Measurements from ENCODE around the gene CCDC83. TPM values are rescaled to one million over a fixed set of nuclear protein-coding genes. Genes with fewer than 3 reads are reported as not detected.

Gene CCDC83
- total and polyA plus RNA-seq, 9 of the 15 experiments (the other 6 are each of a cell fraction or from before 2014, with no cell fraction given): not detected

GRCh38 chr11:85903406-85903805 lies 48.2 kb downstream of the CCDC83 start:
- no peak for TF ChIP-seq TFAM (CRISPR knock-in tag; conservative IDR thresholded peaks at IDR 0.05)
- BruUV-seq (replicated peaks): no TSS peak
- no peak for DNase-seq (ENCODE audit: extremely low read depth in 1 of 4, low spot score in 3 of 4)

GRCh38 chr11:85903811-85904210 lies 48.6 kb downstream of the CCDC83 start:
- Histone ChIP-seq H3K9me3 (replicated peaks; ENCODE audit: control insufficient read depth, insufficient read depth, low read depth, low read length) (no peaks in the 10 kb centered on the region), H3K4me1 (replicated peaks in 1 of 2; ENCODE audit: control insufficient read depth in 2 of 2, insufficient read depth in 2 of 2, low read length in 2 of 2) (no peaks in the 10 kb centered on the region), H3K9me1 (ENCODE audit: control insufficient read depth, insufficient read depth, low read length) (no peaks in the 10 kb centered on the region), H3K4me3 (no peak overlapping the region), H3K27me3 (ENCODE audit: control insufficient read depth in 2 of 2, insufficient read depth in 2 of 2, low read length in 2 of 2) (peaks cover 0 to 3% of the 10 kb centered on the region in 2 experiments; a peak in 2 of 5 replicates), H3K9ac (ENCODE audit: insufficient read depth in 1 of 2, low read depth in 2 of 2, low read length in 2 of 2) (no peak overlapping the region), H3K36me3 (ENCODE audit: control insufficient read depth, insufficient read depth, low read length) (no peaks in the 10 kb centered on the region), H2AFZ (ENCODE audit: low read depth, low read length) (no peak overlapping the region), H3K27ac (ENCODE audit: extremely low read depth, low read depth, low read length) (no peak overlapping the region), H3K79me2 (ENCODE audit: control insufficient read depth, insufficient read depth, low read length) (no peaks in the 10 kb centered on the region), H4K20me1 (replicated peaks; ENCODE audit: control insufficient read depth, insufficient read depth, low read length) (no peaks in the 10 kb centered on the region), H3K4me2 (ENCODE audit: insufficient read depth, low read length) (no peak overlapping the region)
- ChIA-PET CTCF (ENCODE audit: low intra/inter-chr PET ratio) (no interaction called here), POLR2A (no interaction called here)
- WGBS (ENCODE audit: insufficient coverage, low coverage, missing lambda C conversion rate): 12% methylated on average over 3 of the region's 3 CpGs
- in situ Hi-C loops (cut with MboI): no loop called here
- ATAC-seq (no peak), FAIRE-seq (no peak), DNase-seq (ENCODE audit: extremely low read depth in 1 of 4, low spot score in 3 of 4) (no peak)
- BruUV-seq (replicated peaks): no TSS peak
- intact Hi-C loops (cut with micrococcal nuclease): no loop called here
- TF ChIP-seq MAX (CRISPR knock-in tag; IDR thresholded peaks at IDR 0.05) (no peak), KLF10 (CRISPR knock-in tag; IDR thresholded peaks at IDR 0.05) (no peak), RFX1 (IDR thresholded peaks at IDR 0.05) (no peak), ASH1L (IDR thresholded peaks at IDR 0.05; ENCODE audit: borderline replicate concordance, low read depth, partially characterized antibody) (no peak), SPI1 (IDR thresholded peaks at IDR 0.05; ENCODE audit: borderline replicate concordance, low read depth, low read length) (no peak), DEAF1 (CRISPR knock-in tag; IDR thresholded peaks at IDR 0.05) (no peak), FUS (optimal IDR thresholded peaks at IDR 0.05; ENCODE audit: low read depth, low read length) (no peak), HINFP (tag; conservative IDR thresholded peaks at IDR 0.05; ENCODE audit: low read depth) (no peak), EHMT2 (IDR thresholded peaks at IDR 0.05) (no peak)

More at GRCh38 chr11:85903406-85903805, 48.2 kb downstream of the CCDC83 start:
- FAIRE-seq (no peak), ATAC-seq (no peak)
- H4K20me1 ChIP-seq (replicated peaks; ENCODE audit: control insufficient read depth, insufficient read depth, low read length): no peaks in the 10 kb centered on the region
- H3K36me3 ChIP-seq (ENCODE audit: control insufficient read depth, insufficient read depth, low read length): no peaks in the 10 kb centered on the region
- H3K9me1 ChIP-seq (ENCODE audit: control insufficient read depth, insufficient read depth, low read length): no peaks in the 10 kb centered on the region
- no peak overlapping the region for H3K4me3 ChIP-seq
- H3K9ac ChIP-seq (ENCODE audit: insufficient read depth in 1 of 2, low read depth in 2 of 2, low read length in 2 of 2): no peak overlapping the region
- H3K27ac ChIP-seq (ENCODE audit: extremely low read depth, low read depth, low read length): no peak overlapping the region
- in situ Hi-C loops (cut with MboI): no loop called here
- H2AFZ ChIP-seq (ENCODE audit: low read depth, low read length): no peak overlapping the region
- H3K4me2 ChIP-seq (ENCODE audit: insufficient read depth, low read length): no peak overlapping the region
- no peaks in the 10 kb centered on the region for H3K79me2 ChIP-seq (ENCODE audit: control insufficient read depth, insufficient read depth, low read length)
- H3K9me3 ChIP-seq (replicated peaks; ENCODE audit: control insufficient read depth, insufficient read depth, low read depth, low read length): no peaks in the 10 kb centered on the region
- POLR2A ChIA-PET: no interaction called here
- no peaks in the 10 kb centered on the region for H3K4me1 ChIP-seq (replicated peaks in 1 of 2; ENCODE audit: control insufficient read depth in 2 of 2, insufficient read depth in 2 of 2, low read length in 2 of 2)
- WGBS (ENCODE audit: insufficient coverage, low coverage, missing lambda C conversion rate): 14% methylated on average over 4 of the region's 4 CpGs
- CTCF ChIA-PET (ENCODE audit: low intra/inter-chr PET ratio): no interaction called here
- intact Hi-C loops (cut with micrococcal nuclease): no loop called here
- peaks cover 0 to 3% of the 10 kb centered on the region in 2 experiments; a peak in 2 of 5 replicates for H3K27me3 ChIP-seq (ENCODE audit: control insufficient read depth in 2 of 2, insufficient read depth in 2 of 2, low read length in 2 of 2)

Measured in K562 (cell line).